Tibial nerve (tissue), 3 donors: ENCODE measurements around the gene PCDHGA4.

ENCODE experiments used
- POLR2A ChIP-seq, 2 donors: fragments of 450-650 bp; IDR thresholded peaks; one replicate each; pipeline ENCODE4 v1.6.1; 2017; ENCODE audit warnings: antibody characterized with exemption in 2 of 2, mild to moderate bottlenecking in 2 of 2, moderate library complexity in 2 of 2
- TF ChIP-seq, protein P1 (sequence below), 5 experiments: fragments of 200-600 bp in 3 of 5; fragments of 450-650 bp in 2 of 5; sonication (generic) in 3 of 5; IDR thresholded peaks; one replicate each; pipeline ENCODE4 v1.5.1; 2016 to 2019; ENCODE audit warnings: antibody characterized with exemption in 5 of 5, mild to moderate bottlenecking in 3 of 5, moderate library complexity in 2 of 5

DNA sequence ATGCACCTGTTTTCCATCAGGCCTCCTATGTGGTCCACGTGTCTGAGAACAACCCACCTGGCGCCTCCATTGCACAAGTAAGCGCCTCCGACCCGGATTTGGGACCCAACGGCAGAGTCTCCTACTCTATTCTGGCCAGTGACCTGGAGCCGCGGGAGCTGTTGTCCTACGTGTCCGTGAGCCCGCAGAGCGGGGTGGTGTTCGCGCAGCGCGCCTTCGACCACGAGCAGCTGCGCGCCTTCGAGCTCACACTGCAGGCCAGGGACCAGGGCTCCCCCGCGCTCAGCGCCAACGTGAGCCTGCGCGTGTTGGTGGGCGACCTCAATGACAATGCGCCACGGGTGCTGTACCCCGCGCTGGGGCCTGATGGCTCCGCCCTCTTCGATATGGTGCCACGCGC is 3.2 kb upstream of the PCDHGA4 start:
- TF ChIP-seq, protein P1, sequence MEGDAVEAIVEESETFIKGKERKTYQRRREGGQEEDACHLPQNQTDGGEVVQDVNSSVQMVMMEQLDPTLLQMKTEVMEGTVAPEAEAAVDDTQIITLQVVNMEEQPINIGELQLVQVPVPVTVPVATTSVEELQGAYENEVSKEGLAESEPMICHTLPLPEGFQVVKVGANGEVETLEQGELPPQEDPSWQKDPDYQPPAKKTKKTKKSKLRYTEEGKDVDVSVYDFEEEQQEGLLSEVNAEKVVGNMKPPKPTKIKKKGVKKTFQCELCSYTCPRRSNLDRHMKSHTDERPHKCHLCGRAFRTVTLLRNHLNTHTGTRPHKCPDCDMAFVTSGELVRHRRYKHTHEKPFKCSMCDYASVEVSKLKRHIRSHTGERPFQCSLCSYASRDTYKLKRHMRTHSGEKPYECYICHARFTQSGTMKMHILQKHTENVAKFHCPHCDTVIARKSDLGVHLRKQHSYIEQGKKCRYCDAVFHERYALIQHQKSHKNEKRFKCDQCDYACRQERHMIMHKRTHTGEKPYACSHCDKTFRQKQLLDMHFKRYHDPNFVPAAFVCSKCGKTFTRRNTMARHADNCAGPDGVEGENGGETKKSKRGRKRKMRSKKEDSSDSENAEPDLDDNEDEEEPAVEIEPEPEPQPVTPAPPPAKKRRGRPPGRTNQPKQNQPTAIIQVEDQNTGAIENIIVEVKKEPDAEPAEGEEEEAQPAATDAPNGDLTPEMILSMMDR (IDR thresholded peaks at IDR 0.05) = no peak
- no peak for TF ChIP-seq POLR2A (IDR thresholded peaks at IDR 0.05)
